ENCODE data around the gene LY86.

LY86 gene

DNA sequence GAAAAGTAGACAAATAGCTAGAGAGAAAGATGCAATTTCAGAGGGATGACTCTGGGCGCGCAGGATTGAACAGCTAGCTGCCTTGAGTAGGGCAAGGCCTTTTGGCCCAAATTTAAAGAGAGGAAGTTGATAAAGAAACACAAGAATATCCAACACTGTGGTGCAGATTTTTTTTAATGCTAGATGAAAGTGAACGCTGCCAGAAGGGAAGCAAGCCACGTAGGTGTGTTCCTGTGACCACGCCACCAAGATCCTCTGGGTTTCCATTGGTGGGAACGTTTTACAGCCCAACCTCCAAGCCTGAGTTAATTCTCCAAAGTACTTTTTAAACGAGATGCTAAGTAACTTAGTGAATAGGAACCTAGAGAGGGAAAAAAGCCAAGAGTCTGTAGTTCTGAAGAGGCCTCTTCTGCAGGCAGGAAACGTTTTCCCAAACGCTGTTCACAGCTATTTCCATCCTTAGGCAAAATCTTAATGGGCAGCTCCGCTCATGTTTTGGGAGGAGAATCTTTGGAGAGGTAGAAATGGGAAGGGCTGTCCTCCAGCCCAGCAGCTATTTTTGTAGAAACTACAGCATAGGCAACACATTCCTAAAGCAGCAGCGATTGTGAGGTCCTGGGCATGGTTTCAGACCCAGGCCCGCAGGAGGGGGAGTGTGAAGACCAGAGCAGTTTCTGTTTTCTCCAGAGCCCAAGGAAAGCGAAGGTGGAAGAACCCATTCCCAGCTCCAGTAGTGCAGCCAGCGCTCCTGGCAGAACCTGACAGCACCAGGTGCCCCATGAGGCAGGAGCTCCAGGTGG, 8.2 kb downstream of the LY86 start:
- H3K9ac ChIP-seq (ENCODE audit: low read length): no peak overlapping the region
- no peak overlapping the region for H3K4me3 ChIP-seq (ENCODE audit: insufficient read depth, low read length, poor library complexity, severe bottlenecking)
- H3K4me2 ChIP-seq (ENCODE audit: low read depth, low read length, poor library complexity, severe bottlenecking): no peak overlapping the region
- H3K27ac ChIP-seq (ENCODE audit: low read depth, low read length): no peak overlapping the region
- H3K79me2 ChIP-seq (ENCODE audit: insufficient read depth, low read length): peaks cover 23% of the 10 kb centered on the region
- no peaks in the 10 kb centered on the region for H4K20me1 ChIP-seq (ENCODE audit: low read depth, low read length)
- no peaks in the 10 kb centered on the region for H3K27me3 ChIP-seq (ENCODE audit: low read length)
- H3K36me3 ChIP-seq (ENCODE audit: low read length): peaks cover under 1% of the 10 kb centered on the region
- no peak overlapping the region for H2AFZ ChIP-seq (ENCODE audit: low read depth, low read length, severe bottlenecking)
- H3F3A ChIP-seq (ENCODE audit: insufficient read depth): peaks cover 7% of the 10 kb centered on the region; the same call in 1 of the 2 replicates
- H3K9me3 ChIP-seq (ENCODE audit: insufficient read depth, low read length): no peaks in the 10 kb centered on the region
- TF ChIP-seq EZH2phosphoT487 (conservative IDR thresholded peaks at IDR 0.05; ENCODE audit: low read length): no peak
- TF ChIP-seq, protein P1, sequence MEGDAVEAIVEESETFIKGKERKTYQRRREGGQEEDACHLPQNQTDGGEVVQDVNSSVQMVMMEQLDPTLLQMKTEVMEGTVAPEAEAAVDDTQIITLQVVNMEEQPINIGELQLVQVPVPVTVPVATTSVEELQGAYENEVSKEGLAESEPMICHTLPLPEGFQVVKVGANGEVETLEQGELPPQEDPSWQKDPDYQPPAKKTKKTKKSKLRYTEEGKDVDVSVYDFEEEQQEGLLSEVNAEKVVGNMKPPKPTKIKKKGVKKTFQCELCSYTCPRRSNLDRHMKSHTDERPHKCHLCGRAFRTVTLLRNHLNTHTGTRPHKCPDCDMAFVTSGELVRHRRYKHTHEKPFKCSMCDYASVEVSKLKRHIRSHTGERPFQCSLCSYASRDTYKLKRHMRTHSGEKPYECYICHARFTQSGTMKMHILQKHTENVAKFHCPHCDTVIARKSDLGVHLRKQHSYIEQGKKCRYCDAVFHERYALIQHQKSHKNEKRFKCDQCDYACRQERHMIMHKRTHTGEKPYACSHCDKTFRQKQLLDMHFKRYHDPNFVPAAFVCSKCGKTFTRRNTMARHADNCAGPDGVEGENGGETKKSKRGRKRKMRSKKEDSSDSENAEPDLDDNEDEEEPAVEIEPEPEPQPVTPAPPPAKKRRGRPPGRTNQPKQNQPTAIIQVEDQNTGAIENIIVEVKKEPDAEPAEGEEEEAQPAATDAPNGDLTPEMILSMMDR (IDR thresholded peaks at IDR 0.05; ENCODE audit: insufficient read depth, low read length, poor library complexity, severe bottlenecking): no peak
- no peaks in the 10 kb centered on the region for H3K9me2 ChIP-seq (replicated peaks; ENCODE audit: insufficient read depth, low read length)

GRCh38 chr6:6597682-6598081, 9.2 kb downstream of the LY86 start:
- H3K9me3 ChIP-seq (ENCODE audit: insufficient read depth, low read length): no peaks in the 10 kb centered on the region
- peaks cover 20% of the 10 kb centered on the region for H3K79me2 ChIP-seq (ENCODE audit: insufficient read depth, low read length)
- peaks cover 8% of the 10 kb centered on the region for H3K36me3 ChIP-seq (ENCODE audit: low read length)
- H3K27ac ChIP-seq (ENCODE audit: low read depth, low read length): no peak overlapping the region
- no peak overlapping the region for H2AFZ ChIP-seq (ENCODE audit: low read depth, low read length, severe bottlenecking)
- no peak overlapping the region for H3K9ac ChIP-seq (ENCODE audit: low read length)
- H3K4me3 ChIP-seq (ENCODE audit: insufficient read depth, low read length, poor library complexity, severe bottlenecking): no peak overlapping the region
- no peaks in the 10 kb centered on the region for H3K9me2 ChIP-seq (replicated peaks; ENCODE audit: insufficient read depth, low read length)
- H3K4me2 ChIP-seq (ENCODE audit: low read depth, low read length, poor library complexity, severe bottlenecking): no peak overlapping the region
- H3K27me3 ChIP-seq (ENCODE audit: low read length): no peaks in the 10 kb centered on the region
- H3F3A ChIP-seq (ENCODE audit: insufficient read depth): no peaks in the 10 kb centered on the region
- TF ChIP-seq EZH2phosphoT487 (conservative IDR thresholded peaks at IDR 0.05; ENCODE audit: low read length): no peak
- TF ChIP-seq, protein P1 (IDR thresholded peaks at IDR 0.05; ENCODE audit: insufficient read depth, low read length, poor library complexity, severe bottlenecking): no peak
- H4K20me1 ChIP-seq (ENCODE audit: low read depth, low read length): no peaks in the 10 kb centered on the region

DNA sequence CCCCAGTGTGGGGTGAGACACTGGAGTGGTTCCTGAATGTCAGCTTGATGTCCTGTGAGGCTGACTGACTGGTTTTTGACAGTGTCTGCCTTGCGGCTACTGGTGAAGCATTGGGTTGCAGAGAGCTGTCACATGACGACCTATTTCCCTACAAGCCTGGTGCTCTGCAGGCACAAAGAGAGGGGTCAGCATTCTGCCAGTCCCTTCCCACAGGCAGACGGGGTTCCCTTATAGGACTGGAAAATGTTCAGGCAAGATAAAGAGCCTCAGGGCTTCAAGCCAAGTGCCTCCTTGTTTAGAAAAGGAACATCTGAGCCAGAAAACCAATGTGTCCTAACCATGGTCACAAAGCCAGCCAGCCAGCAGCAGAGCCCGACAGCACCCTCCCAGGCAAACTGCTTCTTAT, 11.0 kb downstream of the LY86 start:
- TF ChIP-seq, protein P1 (IDR thresholded peaks at IDR 0.05; ENCODE audit: insufficient read depth, low read length, poor library complexity, severe bottlenecking): no peak
- TF ChIP-seq EZH2phosphoT487 (conservative IDR thresholded peaks at IDR 0.05; ENCODE audit: low read length): no peak
- H3K4me3 ChIP-seq (ENCODE audit: insufficient read depth, low read length, poor library complexity, severe bottlenecking): no peak overlapping the region
- H3K9me2 ChIP-seq (replicated peaks; ENCODE audit: insufficient read depth, low read length): no peaks in the 10 kb centered on the region
- no peak overlapping the region for H3K4me2 ChIP-seq (ENCODE audit: low read depth, low read length, poor library complexity, severe bottlenecking)
- 0 out of 2 replicates have a peak, but pooled peaks cover 7% of the 10 kb centered on the region for H3K79me2 ChIP-seq (ENCODE audit: insufficient read depth, low read length)
- H3K36me3 ChIP-seq (ENCODE audit: low read length): peaks cover 20% of the 10 kb centered on the region
- H3K27ac ChIP-seq (ENCODE audit: low read depth, low read length): no peak overlapping the region
- H3K27me3 ChIP-seq (ENCODE audit: low read length): no peaks in the 10 kb centered on the region
- no peaks in the 10 kb centered on the region for H3K9me3 ChIP-seq (ENCODE audit: insufficient read depth, low read length)
- no peaks in the 10 kb centered on the region; the same call in 1 of the 2 replicates for H3F3A ChIP-seq (ENCODE audit: insufficient read depth)
- no peaks in the 10 kb centered on the region for H4K20me1 ChIP-seq (ENCODE audit: low read depth, low read length)
- H2AFZ ChIP-seq (ENCODE audit: low read depth, low read length, severe bottlenecking): no peak overlapping the region
- no peak overlapping the region for H3K9ac ChIP-seq (ENCODE audit: low read length)

All from SU-DHL-6 (cell line).